ENCODE data around the gene NR4A2. TPM values are rescaled to one million over a fixed set of nuclear protein-coding genes. Genes with fewer than 3 reads are reported as not detected.

The NR4A2 gene
- total RNA-seq, 6 experiments from 2014 or later = 0.51 to 1.8 (median 1.2) TPM

DNA sequence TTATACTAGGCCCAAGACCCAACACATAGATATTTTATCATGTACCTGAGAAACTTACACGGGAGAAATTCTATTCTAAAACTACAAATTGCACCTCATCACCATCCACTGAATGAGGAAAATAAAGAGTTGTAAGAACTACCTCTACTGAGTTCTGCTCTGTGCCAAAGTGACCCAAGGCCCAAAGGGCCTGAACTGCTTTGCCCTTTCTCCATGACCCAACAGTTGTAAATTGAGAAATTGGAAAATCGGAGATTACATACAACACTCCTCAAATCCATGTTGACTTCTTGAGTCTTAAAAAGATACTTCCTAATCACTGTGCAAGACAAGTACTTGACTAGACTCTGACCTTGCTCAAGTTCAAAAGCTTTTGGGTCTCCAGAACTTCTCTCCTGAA is 8.8 kb downstream of the NR4A2 start:
- peaks cover 0 to 4% of the 10 kb centered on the region in 2 donors for H3K27me3 ChIP-seq
- intact Hi-C loops (cut with DNase I) = no loop called here
- H3K9me3 ChIP-seq = no peaks in the 10 kb centered on the region
- 66% methylated on average over 2 of the region's 2 CpGs for WGBS (ENCODE audit: insufficient coverage, low coverage, low lambda C conversion rate, missing lambda C conversion rate)
- TF ChIP-seq, protein P1, sequence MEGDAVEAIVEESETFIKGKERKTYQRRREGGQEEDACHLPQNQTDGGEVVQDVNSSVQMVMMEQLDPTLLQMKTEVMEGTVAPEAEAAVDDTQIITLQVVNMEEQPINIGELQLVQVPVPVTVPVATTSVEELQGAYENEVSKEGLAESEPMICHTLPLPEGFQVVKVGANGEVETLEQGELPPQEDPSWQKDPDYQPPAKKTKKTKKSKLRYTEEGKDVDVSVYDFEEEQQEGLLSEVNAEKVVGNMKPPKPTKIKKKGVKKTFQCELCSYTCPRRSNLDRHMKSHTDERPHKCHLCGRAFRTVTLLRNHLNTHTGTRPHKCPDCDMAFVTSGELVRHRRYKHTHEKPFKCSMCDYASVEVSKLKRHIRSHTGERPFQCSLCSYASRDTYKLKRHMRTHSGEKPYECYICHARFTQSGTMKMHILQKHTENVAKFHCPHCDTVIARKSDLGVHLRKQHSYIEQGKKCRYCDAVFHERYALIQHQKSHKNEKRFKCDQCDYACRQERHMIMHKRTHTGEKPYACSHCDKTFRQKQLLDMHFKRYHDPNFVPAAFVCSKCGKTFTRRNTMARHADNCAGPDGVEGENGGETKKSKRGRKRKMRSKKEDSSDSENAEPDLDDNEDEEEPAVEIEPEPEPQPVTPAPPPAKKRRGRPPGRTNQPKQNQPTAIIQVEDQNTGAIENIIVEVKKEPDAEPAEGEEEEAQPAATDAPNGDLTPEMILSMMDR (IDR thresholded peaks at IDR 0.05) = no peak
- TF ChIP-seq POLR2A (IDR thresholded peaks at IDR 0.05) = no peak
- H3K4me3 ChIP-seq = no peak overlapping the region
- no peak for DNase-seq
- no peaks in the 10 kb centered on the region for H3K36me3 ChIP-seq
- H3K27ac ChIP-seq = no peak overlapping the region
- ATAC-seq = no peak
- H3K4me1 ChIP-seq = peaks cover 0 to 24% (median 3%) of the 10 kb centered on the region in 4 donors

DNA sequence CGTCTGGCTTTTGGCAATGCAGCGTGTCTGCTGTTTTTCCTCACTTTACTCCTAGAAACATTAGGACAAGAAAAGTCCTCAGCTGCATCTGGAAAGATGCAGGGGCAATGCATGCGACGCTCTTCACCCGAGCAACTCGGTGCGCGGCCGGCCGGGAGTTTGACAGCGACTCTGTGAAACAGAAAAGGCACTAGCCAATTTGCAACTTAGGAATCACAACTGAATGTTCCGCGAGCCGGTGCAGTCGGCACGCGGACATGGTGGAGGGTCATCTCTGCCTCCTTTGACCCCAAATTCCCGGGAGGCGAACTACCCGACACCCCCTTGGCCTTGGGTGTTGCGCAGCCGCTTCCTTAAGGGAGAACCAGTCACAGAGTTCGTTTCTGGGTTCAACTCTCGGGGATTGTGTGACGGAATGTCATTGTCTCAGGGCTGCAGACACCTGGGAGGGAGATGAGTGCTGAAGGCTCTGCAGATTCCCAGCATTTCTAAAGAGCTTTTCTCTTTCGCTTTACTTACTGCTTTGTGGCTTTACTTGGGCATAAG is 9.8 kb downstream of the NR4A2 start:
- ATAC-seq (no peak), DNase-seq (no peak)
- Histone ChIP-seq H3K27ac (no peak overlapping the region), H3K4me3 (no peak overlapping the region), H3K9me3 (no peaks in the 10 kb centered on the region), H3K36me3 (no peaks in the 10 kb centered on the region), H3K4me1 (peaks cover 0 to 24% (median 3%) of the 10 kb centered on the region in 4 donors), H3K27me3 (peaks cover 0 to 4% of the 10 kb centered on the region in 2 donors)
- WGBS (ENCODE audit: insufficient coverage, low coverage, low lambda C conversion rate, missing lambda C conversion rate) = 19% methylated on average over 9 of the region's 26 CpGs
- intact Hi-C loops (cut with DNase I) = no loop called here
- TF ChIP-seq, protein P1 (IDR thresholded peaks at IDR 0.05) = no peak
- no peak for TF ChIP-seq POLR2A (IDR thresholded peaks at IDR 0.05)

DNA sequence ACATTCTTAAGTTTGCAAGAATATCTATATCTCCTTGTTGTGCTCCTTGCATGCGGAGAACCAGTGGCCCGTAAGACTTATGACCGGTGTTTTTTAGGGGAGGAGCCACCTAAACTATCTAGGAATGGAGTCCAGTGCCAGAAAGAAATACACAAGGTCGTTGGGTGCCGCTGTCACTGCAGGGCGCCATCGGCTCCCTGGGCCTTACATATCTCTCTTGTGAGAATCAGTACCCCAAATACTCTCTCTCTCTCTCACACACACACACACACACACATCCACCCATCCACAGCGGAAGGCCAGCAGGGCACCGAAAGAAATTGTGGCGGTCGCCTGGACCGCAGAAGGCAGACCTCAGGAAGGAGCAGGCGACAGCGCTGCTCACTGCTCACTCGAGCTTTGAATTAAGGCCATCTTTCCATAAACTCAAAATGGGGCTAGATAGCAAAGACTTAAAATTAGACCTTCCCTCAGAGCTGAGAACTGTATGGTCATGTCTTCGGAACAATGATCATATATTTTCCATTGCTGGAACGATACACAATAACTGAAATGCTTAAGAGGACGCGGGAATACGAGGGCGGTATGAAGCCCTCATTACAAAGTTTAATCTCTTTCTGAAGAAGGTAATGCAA is 10.4 kb downstream of the NR4A2 start:
- intact Hi-C loops (cut with DNase I) = no loop called here
- no peaks in the 10 kb centered on the region for H3K36me3 ChIP-seq
- 15% methylated on average over 21 of the region's 21 CpGs for WGBS (ENCODE audit: insufficient coverage, low coverage, low lambda C conversion rate, missing lambda C conversion rate)
- peak overlapping the region in 1 of 3 donors; percentile 54 for H3K4me3 ChIP-seq
- TF ChIP-seq POLR2A (IDR thresholded peaks at IDR 0.05) = no peak
- TF ChIP-seq, protein P1 (IDR thresholded peaks at IDR 0.05) = no peak
- no peaks in the 10 kb centered on the region for H3K9me3 ChIP-seq
- no peak overlapping the region for H3K27ac ChIP-seq
- peaks cover 0 to 24% (median 3%) of the 10 kb centered on the region in 4 donors for H3K4me1 ChIP-seq
- DNase-seq = peak in 1 of 3 donors; percentile 44
- peak in 1 of 4 donors; percentile 3 for ATAC-seq
- H3K27me3 ChIP-seq = peaks cover 0 to 4% of the 10 kb centered on the region in 2 donors

DNA sequence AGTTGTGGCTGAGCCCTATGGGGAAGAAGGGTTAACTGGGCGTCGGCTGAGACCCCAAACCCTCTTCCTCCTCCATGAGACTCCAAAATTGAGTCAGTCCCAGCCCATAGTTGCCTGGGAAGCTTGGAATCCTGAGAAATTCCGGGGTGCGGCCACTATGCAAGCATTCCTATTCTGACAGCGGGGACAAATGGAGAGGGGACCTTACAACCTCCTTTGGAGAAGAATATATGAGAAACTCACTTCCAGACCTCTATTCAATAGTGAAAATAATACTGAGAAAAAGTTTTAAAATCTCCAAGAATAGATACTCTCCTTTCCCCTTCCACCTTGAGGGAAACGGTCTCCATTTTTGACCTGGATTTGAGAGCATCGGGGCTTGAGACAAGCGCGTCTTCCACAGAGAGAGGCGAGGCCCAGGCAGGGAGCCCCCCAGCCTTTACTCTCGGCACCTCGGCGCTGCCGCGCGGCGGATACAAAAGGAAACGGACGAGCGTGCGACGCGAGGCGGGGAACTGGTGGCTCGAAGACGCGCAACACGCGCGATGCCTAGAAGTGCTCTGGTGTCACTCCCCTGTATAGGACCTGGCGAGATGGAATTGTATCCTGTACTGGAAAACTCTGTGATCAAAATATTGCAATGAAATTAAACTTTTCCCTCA is 11.1 kb downstream of the NR4A2 start:
- peaks cover 0 to 24% (median 3%) of the 10 kb centered on the region in 4 donors for H3K4me1 ChIP-seq
- intact Hi-C loops (cut with DNase I) = no loop called here
- WGBS (ENCODE audit: insufficient coverage, low coverage, low lambda C conversion rate, missing lambda C conversion rate) = 5% methylated on average over 31 of the region's 31 CpGs
- H3K36me3 ChIP-seq = no peaks in the 10 kb centered on the region
- TF ChIP-seq POLR2A (IDR thresholded peaks at IDR 0.05) = no peak
- TF ChIP-seq, protein P1 (IDR thresholded peaks at IDR 0.05) = no peak
- H3K27me3 ChIP-seq = peaks cover 0 to 4% of the 10 kb centered on the region in 2 donors
- H3K9me3 ChIP-seq = no peaks in the 10 kb centered on the region
- peak overlapping the region; percentile 23 to 54 (median 37) for H3K4me3 ChIP-seq
- H3K27ac ChIP-seq = no peak overlapping the region
- peak in 3 of 4 donors; percentile 16 to 26 (median 25) for ATAC-seq
- DNase-seq = peak in 2 of 3 donors; percentile 37 to 51
